Psoas muscle (tissue), 8 donors: Measurements from ENCODE around the gene LRRC26. TPM values are rescaled to one million over a fixed set of nuclear protein-coding genes. Genes with fewer than 3 reads are reported as not detected.
A peak's percentile ranks its signal among the peaks of the same experiment; 100 is the strongest.

ENCODE experiments used
- ATAC-seq, 4 donors: fragments of 200-7000 bp; cut with Tn5 transposase; one replicate each; pipeline ENCODE4 v1.9.1; 2020; ENCODE audit warnings: moderate library complexity in 3 of 4, mild to moderate bottlenecking in 2 of 4
- DNase-seq, 2 donors: peaks; one replicate each; pipeline ENCODE4 v3.0.0-alpha.2; 2020
- H3K27ac ChIP-seq: fragments of 200-600 bp; one replicate; pipeline ENCODE4 v1.8.0; 2022
- H3K27me3 ChIP-seq, 3 donors: fragments of 200-600 bp in 1 of 3; one replicate each; pipeline versions ENCODE4 v1.6.1 to v1.8.0; 2013 to 2022; ENCODE audit warnings: low read length in 2 of 3, mild to moderate bottlenecking in 2 of 3, moderate library complexity in 1 of 3; ENCODE audit not compliant: insufficient read depth in 3 of 3
- H3K36me3 ChIP-seq, 2 donors: fragments of 200-600 bp in 1 of 2; one replicate each; pipeline versions ENCODE4 v1.6.1 to v1.8.0; 2013 to 2022; ENCODE audit warnings: low read depth in 1 of 2, mild to moderate bottlenecking in 1 of 2, moderate library complexity in 1 of 2; ENCODE audit not compliant: insufficient read depth in 1 of 2
- H3K4me1 ChIP-seq: fragments of 200-600 bp; one replicate; pipeline ENCODE4 v1.8.0; 2022
- H3K4me3 ChIP-seq: fragments of 200-600 bp; one replicate; pipeline ENCODE4 v1.8.0; 2022; ENCODE audit warnings: mild to moderate bottlenecking
- H3K9me3 ChIP-seq: fragments of 200-600 bp; one replicate; pipeline ENCODE4 v1.8.0; 2022
- CTCF ChIP-seq: fragments of 200-600 bp; IDR thresholded peaks from one replicate; pipeline ENCODE4 v1.8.0; 2022; ENCODE audit warnings: antibody characterized with exemption
- WGBS, 3 donors: extraction: QIAGEN DNeasy Blood & Tissue Kit; methylation state at CpG; one replicate each; pipeline versions ENCODE4 v1.1.6 to v1.1.7; 2013; 5-methylcytosine and 5-hydroxymethylcytosine counted together
- intact Hi-C, 2 donors: fragments of 100-400 bp; cut with DNase I; formaldehyde crosslinking; loops; one replicate each; pipeline versions ENCODE4 v1.11.0 to v1.14.2; 2022
- polyA plus RNA-seq, 3 donors: library from polyadenylated mRNA; stranded (reverse); fragments of 200-250 nt; gene quantifications; one replicate each; pipeline ENCODE4 v1.2.3, GENCODE V29; 2013
- total RNA-seq, 4 donors: library from RNA; stranded (reverse); fragmentation: NEBNext Ultra II Directional in 2 of 4; extraction: Animal tissue kit (Norgen Biotek cat#: 25700) in 2 of 4; gene quantifications; one replicate each; pipeline versions ENCODE4 v1.2.1 to v1.2.4, GENCODE V29; 2021 to 2023
- donor health status: healthy with polysubstance abuse.
- donor health status: DM: no; HTN: no; CAD: no; lungs with moderate emphysema.
- donor health status: Bipolar disorder and iron deficiency.
- donor health status: healthy.
- donor health status: DM: yes; HTN: yes; CAD: no.
- donor health status: DM: no; HTN: no; CAD: no.
- donor health status: DM: no; HTN: no; CAD: no.
- donor health status: DM: yes; HTN: yes; CAD: no.

Gene LRRC26
- total and polyA plus RNA-seq, 7 donors, result not detected

GRCh38 chr9:137191691-137192447 lies 22.0 kb upstream of the LRRC26 start:
- WGBS, 3 donors, result 76 to 81% (median 79%) methylated on average over 21 to 22 of the region's 22 CpGs
- Histone ChIP-seq H3K4me1 (peaks cover 41% of the 10 kb centered on the region), H3K4me3 (no peak overlapping the region), H3K27ac (no peak overlapping the region), H3K36me3 (peaks cover 3 to 35% of the 10 kb centered on the region in 2 donors), H3K27me3 (no peaks in the 10 kb centered on the region), H3K9me3 (no peaks in the 10 kb centered on the region)
- intact Hi-C loops, result no loop called here
- TF ChIP-seq CTCF, result no peak
- ATAC-seq, result no peak
- no peak for DNase-seq

GRCh38 chr9:137191245-137191644 lies 21.4 kb upstream of the LRRC26 start:
- peaks cover 47% of the 10 kb centered on the region for H3K4me1 ChIP-seq
- ATAC-seq (no peak), DNase-seq (no peak)
- 69 to 83% (median 71%) methylated on average over 3 of the region's 3 CpGs for WGBS, 3 donors
- no peak overlapping the region for H3K27ac ChIP-seq
- no peak overlapping the region for H3K4me3 ChIP-seq
- no peaks in the 10 kb centered on the region for H3K27me3 ChIP-seq
- peaks cover 3 to 36% of the 10 kb centered on the region in 2 donors for H3K36me3 ChIP-seq
- intact Hi-C loops, result no loop called here
- TF ChIP-seq CTCF, result no peak
- no peaks in the 10 kb centered on the region for H3K9me3 ChIP-seq

- peaks cover 3 to 43% of the 10 kb centered on the region in 2 donors for H3K36me3 ChIP-seq
- 55 to 67% (median 66%) methylated on average over 9 of the region's 9 CpGs for WGBS, 3 donors
- DNase-seq (no peak), ATAC-seq (no peak)
- intact Hi-C loops, result no loop called here
- H3K27me3 ChIP-seq, result no peaks in the 10 kb centered on the region
- TF ChIP-seq CTCF, result no peak
- H3K4me1 ChIP-seq, result peaks cover 53% of the 10 kb centered on the region
- no peaks in the 10 kb centered on the region for H3K9me3 ChIP-seq
- no peak overlapping the region for H3K27ac ChIP-seq
- H3K4me3 ChIP-seq, result peak overlapping the region; percentile 93
Observed at GRCh38 chr9:137190315-137190856, 20.5 kb upstream of the LRRC26 start.

GRCh38 chr9:137189297-137190295 lies 19.7 kb upstream of the LRRC26 start:
- no peak for ATAC-seq
- H3K36me3 ChIP-seq, result peaks cover 3 to 51% of the 10 kb centered on the region in 2 donors
- TF ChIP-seq CTCF, result no peak
- intact Hi-C loops, result loop anchor here (2.0 to 5.0 kb wide), 2 partner anchors 33 to 38 kb away; partner anchors contain the start of genes CYSRT1 (in 1 of the 2), RNF208 (in 1 of the 2) and RNF224 (in 1 of the 2)
- H3K4me1 ChIP-seq, result peaks cover 51% of the 10 kb centered on the region
- H3K4me3 ChIP-seq, result peak overlapping the region; percentile 93
- H3K27me3 ChIP-seq, result no peaks in the 10 kb centered on the region
- H3K9me3 ChIP-seq, result no peaks in the 10 kb centered on the region
- no peak for DNase-seq
- H3K27ac ChIP-seq, result peak overlapping the region; percentile 97
- WGBS, 3 donors, result 27 to 31% (median 31%) methylated on average over 23 of the region's 23 CpGs
